ENCODE data around the gene LTK. TPM values are rescaled to one million over a fixed set of nuclear protein-coding genes. Genes with fewer than 3 reads are reported as not detected.

The LTK gene
- total and polyA plus RNA-seq, 2 donors (not counting 1 experiment from before 2014, with no cell fraction given): 4.4 to 9.7 TPM

DNA sequence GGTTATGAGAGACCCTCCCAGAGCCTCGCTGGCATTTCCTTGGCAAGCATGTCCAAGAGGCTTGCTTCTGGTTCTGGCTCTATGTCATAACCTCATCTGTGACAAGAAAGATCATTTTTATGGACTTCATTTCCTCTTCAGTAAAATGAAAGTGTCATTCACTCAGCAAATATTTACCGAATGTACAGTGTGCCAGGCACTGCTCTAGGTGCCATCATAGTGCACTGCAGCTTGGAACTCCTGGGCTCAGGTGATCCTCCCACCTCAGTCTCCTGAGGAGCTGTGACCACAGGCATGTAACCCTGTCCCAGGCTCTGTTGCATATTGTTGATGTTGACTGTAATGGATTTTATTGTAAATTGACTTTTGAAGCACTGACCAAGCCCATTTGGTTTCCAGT, 38.7 kb downstream of the LTK start:
- H3K9ac ChIP-seq (ENCODE audit: low read length): no peak overlapping the region
- no peaks in the 10 kb centered on the region for H3K4me1 ChIP-seq (ENCODE audit: control insufficient read depth in 2 of 2, insufficient read depth in 2 of 2, low read length in 2 of 2)
- DNase-seq: no peak
- no peaks in the 10 kb centered on the region for H3K9me3 ChIP-seq (ENCODE audit: control extremely low read depth in 1 of 3, control insufficient read depth in 2 of 3, insufficient read depth in 1 of 3, low read length in 2 of 3)
- no peak overlapping the region for H3K27ac Mint-ChIP-seq
- no peaks in the 10 kb centered on the region for H3K27me3 Mint-ChIP-seq
- no peak for ATAC-seq (ENCODE audit: low read depth)
- 20% methylated on average over 1 of the region's 2 CpGs for WGBS (ENCODE audit: insufficient coverage)
- H3K9me3 Mint-ChIP-seq (ENCODE audit: insufficient read depth): no peaks in the 10 kb centered on the region
- H2AFZ ChIP-seq (ENCODE audit: insufficient read depth, low read depth, low read length, poor library complexity, severe bottlenecking): no peak overlapping the region
- H3K4me3 ChIP-seq (ENCODE audit: control extremely low read depth in 1 of 5, extremely low read depth in 1 of 5, insufficient read depth in 1 of 5, low read depth in 2 of 5, low read length in 4 of 5): no peak overlapping the region
- intact Hi-C loops (cut with micrococcal nuclease): no loop called here
- no peaks in the 10 kb centered on the region for H4K20me1 ChIP-seq (ENCODE audit: control insufficient read depth, insufficient read depth, low read length, poor library complexity, severe bottlenecking)
- H3K27ac ChIP-seq (ENCODE audit: low read length in 2 of 2): no peak overlapping the region
- TF ChIP-seq, protein P1, sequence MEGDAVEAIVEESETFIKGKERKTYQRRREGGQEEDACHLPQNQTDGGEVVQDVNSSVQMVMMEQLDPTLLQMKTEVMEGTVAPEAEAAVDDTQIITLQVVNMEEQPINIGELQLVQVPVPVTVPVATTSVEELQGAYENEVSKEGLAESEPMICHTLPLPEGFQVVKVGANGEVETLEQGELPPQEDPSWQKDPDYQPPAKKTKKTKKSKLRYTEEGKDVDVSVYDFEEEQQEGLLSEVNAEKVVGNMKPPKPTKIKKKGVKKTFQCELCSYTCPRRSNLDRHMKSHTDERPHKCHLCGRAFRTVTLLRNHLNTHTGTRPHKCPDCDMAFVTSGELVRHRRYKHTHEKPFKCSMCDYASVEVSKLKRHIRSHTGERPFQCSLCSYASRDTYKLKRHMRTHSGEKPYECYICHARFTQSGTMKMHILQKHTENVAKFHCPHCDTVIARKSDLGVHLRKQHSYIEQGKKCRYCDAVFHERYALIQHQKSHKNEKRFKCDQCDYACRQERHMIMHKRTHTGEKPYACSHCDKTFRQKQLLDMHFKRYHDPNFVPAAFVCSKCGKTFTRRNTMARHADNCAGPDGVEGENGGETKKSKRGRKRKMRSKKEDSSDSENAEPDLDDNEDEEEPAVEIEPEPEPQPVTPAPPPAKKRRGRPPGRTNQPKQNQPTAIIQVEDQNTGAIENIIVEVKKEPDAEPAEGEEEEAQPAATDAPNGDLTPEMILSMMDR (IDR thresholded peaks at IDR 0.05): no peak
- no peak for TF ChIP-seq EZH2 (IDR thresholded peaks at IDR 0.05; ENCODE audit: borderline replicate concordance, insufficient read depth, low read depth, low read length, poor library complexity, severe bottlenecking)
- POLR2A ChIA-PET: no interaction called here
- no peaks in the 10 kb centered on the region for H3K27me3 ChIP-seq (replicated peaks in 1 of 4; ENCODE audit: control extremely low read depth in 1 of 4, control insufficient read depth in 3 of 4, insufficient read depth in 4 of 4, low read length in 3 of 4)
- H3K79me2 ChIP-seq (ENCODE audit: control insufficient read depth, insufficient read depth, low read length): no peaks in the 10 kb centered on the region
- H3K4me2 ChIP-seq (replicated peaks; ENCODE audit: low read depth, low read length, poor library complexity, severe bottlenecking): no peak overlapping the region
- CTCF ChIA-PET: interaction anchor here (1.2 kb wide), 1 partner anchor 9 kb away, joined by 4 read pairs; no protein-coding TSS in a partner anchor
- H3K36me3 ChIP-seq (replicated peaks in 1 of 2; ENCODE audit: control extremely low read depth in 1 of 2, control insufficient read depth in 1 of 2, extremely low read depth in 1 of 2, insufficient read depth in 2 of 2, low read length in 1 of 2): peaks cover 22 to 72% of the 10 kb centered on the region in 2 experiments
- no peak overlapping the region for H3K4me3 Mint-ChIP-seq
- H3K4me1 Mint-ChIP-seq: no peaks in the 10 kb centered on the region

DNA sequence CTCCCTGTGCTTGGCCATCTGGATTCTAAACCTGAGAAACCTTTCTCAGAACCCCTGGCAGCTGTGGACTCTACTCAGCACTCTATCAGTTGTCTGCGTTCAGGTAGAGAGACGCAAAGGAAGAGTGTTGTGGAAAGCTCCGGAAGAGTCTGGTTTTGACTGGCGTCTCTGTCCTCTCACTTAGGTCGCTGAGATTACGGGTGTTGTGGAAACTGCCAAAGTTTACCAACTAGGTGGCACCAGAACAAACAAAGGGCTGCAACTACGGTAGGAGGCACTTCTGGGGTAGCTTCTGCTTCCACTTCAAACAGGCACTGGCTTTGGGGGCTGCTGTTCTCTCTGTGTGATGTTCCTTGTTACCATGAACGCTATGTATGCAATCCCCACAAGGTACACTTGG, 39.2 kb downstream of the LTK start:
- ChIA-PET POLR2A (no interaction called here), CTCF (no interaction called here)
- no peak overlapping the region for H3K4me3 ChIP-seq (ENCODE audit: control extremely low read depth in 1 of 5, extremely low read depth in 1 of 5, insufficient read depth in 1 of 5, low read depth in 2 of 5, low read length in 4 of 5)
- H3K9me3 Mint-ChIP-seq (ENCODE audit: insufficient read depth): no peaks in the 10 kb centered on the region
- H3K9me3 ChIP-seq (ENCODE audit: control extremely low read depth in 1 of 3, control insufficient read depth in 2 of 3, insufficient read depth in 1 of 3, low read length in 2 of 3): no peaks in the 10 kb centered on the region
- no peak overlapping the region for H3K27ac Mint-ChIP-seq
- intact Hi-C loops (cut with micrococcal nuclease): no loop called here
- no peaks in the 10 kb centered on the region for H3K79me2 ChIP-seq (ENCODE audit: control insufficient read depth, insufficient read depth, low read length)
- no peaks in the 10 kb centered on the region for H3K27me3 ChIP-seq (replicated peaks in 1 of 4; ENCODE audit: control extremely low read depth in 1 of 4, control insufficient read depth in 3 of 4, insufficient read depth in 4 of 4, low read length in 3 of 4)
- no peak for DNase-seq
- TF ChIP-seq, protein P1 (IDR thresholded peaks at IDR 0.05): no peak
- no peak for TF ChIP-seq EZH2 (IDR thresholded peaks at IDR 0.05; ENCODE audit: borderline replicate concordance, insufficient read depth, low read depth, low read length, poor library complexity, severe bottlenecking)
- 94% methylated on average over 8 of the region's 8 CpGs for WGBS (ENCODE audit: insufficient coverage)
- no peak for ATAC-seq (ENCODE audit: low read depth)
- H4K20me1 ChIP-seq (ENCODE audit: control insufficient read depth, insufficient read depth, low read length, poor library complexity, severe bottlenecking): no peaks in the 10 kb centered on the region
- H3K4me3 Mint-ChIP-seq: no peak overlapping the region
- H3K36me3 ChIP-seq (replicated peaks in 1 of 2; ENCODE audit: control extremely low read depth in 1 of 2, control insufficient read depth in 1 of 2, extremely low read depth in 1 of 2, insufficient read depth in 2 of 2, low read length in 1 of 2): peaks cover 22 to 71% of the 10 kb centered on the region in 2 experiments
- H3K27me3 Mint-ChIP-seq: no peaks in the 10 kb centered on the region
- no peak overlapping the region for H3K9ac ChIP-seq (ENCODE audit: low read length)
- no peak overlapping the region for H3K4me2 ChIP-seq (replicated peaks; ENCODE audit: low read depth, low read length, poor library complexity, severe bottlenecking)
- H2AFZ ChIP-seq (ENCODE audit: insufficient read depth, low read depth, low read length, poor library complexity, severe bottlenecking): no peak overlapping the region
- H3K4me1 Mint-ChIP-seq: no peaks in the 10 kb centered on the region
- H3K4me1 ChIP-seq (ENCODE audit: control insufficient read depth in 2 of 2, insufficient read depth in 2 of 2, low read length in 2 of 2): no peaks in the 10 kb centered on the region
- no peak overlapping the region for H3K27ac ChIP-seq (ENCODE audit: low read length in 2 of 2)

All from B cell (primary cell).